A673 (cell line): Measurements from ENCODE around the gene CDON. TPM values are rescaled to one million over a fixed set of nuclear protein-coding genes. Genes with fewer than 3 reads are reported as not detected.

Experiments
- BruUV-seq: library from RNA; stranded (reverse); fragments of 400-500 nt; replicated peaks from 2 replicates; lab custom pipeline; 2021; lab: Mats Ljungman, UMichigan
- CTCF ChIA-PET: fragments of 300-600 bp; sonication (Branson Sonifier 250); formaldehyde crosslinking; loops from one replicate; lab custom pipeline; 2022; ENCODE audit warnings: antibody characterized with exemption; lab: Charles Lee
- POLR2A ChIA-PET: fragments of 300-600 bp; sonication (Branson Sonifier 250); formaldehyde crosslinking; loops from one replicate; lab custom pipeline; 2022; ENCODE audit warnings: antibody characterized with exemption; ENCODE audit not compliant: low non-redundant PET; lab: Charles Lee
- DNase-seq: peaks from one replicate; pipeline ENCODE4 v3.0.0-alpha.2; 2015; ENCODE audit warnings: low spot score
- H3K27ac ChIP-seq: fragments of 200-600 bp; sonication (generic); 2 replicates; pipeline ENCODE4 v1.5.1; 2016; ENCODE audit warnings: mixed run types, low read depth, mild to moderate bottlenecking, mixed read lengths, antibody characterized with exemption, low read length; ENCODE audit not compliant: poor library complexity, severe bottlenecking
- H3K27me3 ChIP-seq: fragments of 200-600 bp; sonication (generic); replicated peaks from 2 replicates; pipeline ENCODE4 v1.6.1; 2017; ENCODE audit warnings: mixed run types, low read depth, mild to moderate bottlenecking, mixed read lengths, antibody characterized with exemption, low read length; ENCODE audit not compliant: insufficient read depth, poor library complexity
- H3K36me3 ChIP-seq: fragments of 200-600 bp; sonication (generic); 2 replicates; pipeline ENCODE4 v1.6.1; 2016; ENCODE audit warnings: mixed run types, mild to moderate bottlenecking, mixed read lengths, antibody characterized with exemption, low read length; ENCODE audit not compliant: insufficient read depth, poor library complexity, severe bottlenecking
- H3K4me1 ChIP-seq: fragments of 200-600 bp; sonication (generic); 2 replicates; pipeline ENCODE4 v1.6.1; 2017; ENCODE audit warnings: mixed run types, mild to moderate bottlenecking, mixed read lengths, antibody characterized with exemption, low read length; ENCODE audit not compliant: insufficient read depth, poor library complexity, severe bottlenecking
- H3K4me3 ChIP-seq: fragments of 200-600 bp; sonication (generic); 2 replicates; pipeline ENCODE4 v1.5.1; 2016; ENCODE audit warnings: low read depth, mixed run types, mild to moderate bottlenecking, mixed read lengths, low read length; ENCODE audit not compliant: poor library complexity, severe bottlenecking
- H3K9me3 ChIP-seq: fragments of 200-600 bp; sonication (generic); 2 replicates; pipeline ENCODE4 v1.6.1; 2016; ENCODE audit warnings: mixed run types, low read depth, mild to moderate bottlenecking, mixed read lengths, antibody characterized with exemption, low read length; ENCODE audit not compliant: poor library complexity, severe bottlenecking
- EZH2 ChIP-seq: fragments of 200-600 bp; sonication (generic); IDR thresholded peaks from 2 replicates; pipeline ENCODE4 v1.6.1; 2017; ENCODE audit warnings: borderline replicate concordance, low read depth, mild to moderate bottlenecking, mixed read lengths, antibody characterized with exemption, low read length; ENCODE audit not compliant: poor library complexity, severe bottlenecking
- intact Hi-C: fragments of 100-400 bp; cut with micrococcal nuclease; formaldehyde crosslinking; loops from one replicate; pipeline ENCODE4 v1.10.0; 2022; ENCODE audit not compliant: unreplicated experiment
- total RNA-seq: library from RNA; stranded (reverse); gene quantifications from 2 replicates; pipeline ENCODE4 v1.2.3, GENCODE V29; 2021
- TF ChIP-seq, protein P1 (sequence below): fragments of 300-800, 200-600 bp; sonication (generic); conservative IDR thresholded peaks from 2 replicates; pipeline ENCODE4 v1.5.1; 2017; ENCODE audit warnings: low read depth, mild to moderate bottlenecking, antibody characterized with exemption, low read length, moderate library complexity, mixed read lengths

Gene CDON
- total RNA-seq, 1 experiment from 2014 or later, result 25.3 TPM

DNA sequence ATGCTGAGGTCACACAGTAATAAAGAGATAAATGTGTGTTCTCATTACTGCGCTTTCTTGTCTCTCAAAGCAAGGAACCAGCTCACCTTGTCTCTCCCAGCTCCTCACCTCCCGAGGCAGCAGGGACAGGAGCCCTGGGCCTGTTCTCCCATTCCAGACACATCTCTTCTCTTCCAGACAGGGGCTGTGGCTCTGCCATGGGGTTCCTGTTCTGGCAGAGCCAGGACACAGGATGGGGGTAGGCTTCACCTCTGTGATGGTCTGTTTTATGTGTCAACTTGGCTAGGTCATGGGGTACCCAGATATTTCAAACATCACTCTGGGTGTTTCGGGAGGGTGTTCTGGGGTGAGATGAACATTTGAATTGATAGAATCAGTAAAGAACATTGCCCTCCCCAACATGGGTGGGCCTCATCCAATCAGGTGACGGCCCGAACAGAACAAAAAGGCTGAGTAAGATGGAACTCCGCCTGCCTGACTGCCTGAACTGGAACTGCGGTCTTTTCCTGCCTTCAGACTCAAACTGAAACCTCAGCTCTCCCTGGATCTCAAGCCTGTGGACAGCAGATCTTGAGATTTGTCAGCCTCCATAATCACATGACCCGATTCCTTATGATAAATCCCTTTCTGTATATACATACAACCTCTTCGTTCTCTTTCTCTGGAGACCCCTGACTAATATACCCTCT, 118.9 kb downstream of the CDON start:
- no peak for DNase-seq

DNA sequence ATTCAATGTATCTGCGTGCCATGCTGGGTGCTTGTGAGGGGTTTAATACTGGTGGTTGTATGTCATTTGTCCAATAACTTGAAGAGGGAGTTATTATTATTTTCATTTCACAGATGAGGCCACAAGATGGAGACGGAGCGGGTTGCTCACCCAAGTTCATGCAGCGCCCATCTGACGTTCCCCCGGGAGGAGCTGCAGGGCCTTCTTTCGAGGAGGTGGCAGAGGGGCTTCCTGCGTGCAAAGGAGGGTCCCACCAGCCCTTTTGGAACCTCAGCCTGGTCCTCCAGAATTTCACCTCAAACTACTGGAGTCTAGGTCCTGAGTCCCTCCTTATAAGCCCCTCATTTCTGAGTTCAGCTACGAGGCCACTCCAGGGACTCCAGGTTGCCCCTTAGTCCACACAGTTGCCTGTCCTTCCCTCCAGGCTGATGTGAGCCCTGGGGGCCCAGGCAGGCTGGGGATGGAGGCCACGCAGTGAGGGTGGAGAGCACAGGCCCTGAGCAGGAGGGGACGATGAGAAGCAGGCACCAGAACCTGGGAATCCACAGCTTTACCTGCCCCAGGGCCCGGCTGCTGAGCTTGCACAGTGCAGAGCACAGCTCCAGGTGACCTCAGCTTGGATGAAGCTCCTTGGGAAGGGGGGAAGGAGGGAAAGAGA, 119.8 kb downstream of the CDON start:
- Histone ChIP-seq H3K4me1 (no peaks in the 10 kb centered on the region), H3K4me3 (no peak overlapping the region), H3K36me3 (no peaks in the 10 kb centered on the region), H3K9me3 (no peaks in the 10 kb centered on the region), H3K27me3 (no peaks in the 10 kb centered on the region), H3K27ac (no peak overlapping the region)
- DNase-seq, result no peak
- ChIA-PET POLR2A (interaction anchor here (0.5 kb wide), 1 partner anchor 258 kb away, joined by 3 read pairs; no protein-coding TSS in a partner anchor), CTCF (interaction anchor here (0.7 to 2.1 kb wide), 2 partner anchors 119 to 251 kb away, joined by 3 to 12 read pairs; no protein-coding TSS in a partner anchor)
- BruUV-seq, result no TSS peak
- TF ChIP-seq, protein P1, sequence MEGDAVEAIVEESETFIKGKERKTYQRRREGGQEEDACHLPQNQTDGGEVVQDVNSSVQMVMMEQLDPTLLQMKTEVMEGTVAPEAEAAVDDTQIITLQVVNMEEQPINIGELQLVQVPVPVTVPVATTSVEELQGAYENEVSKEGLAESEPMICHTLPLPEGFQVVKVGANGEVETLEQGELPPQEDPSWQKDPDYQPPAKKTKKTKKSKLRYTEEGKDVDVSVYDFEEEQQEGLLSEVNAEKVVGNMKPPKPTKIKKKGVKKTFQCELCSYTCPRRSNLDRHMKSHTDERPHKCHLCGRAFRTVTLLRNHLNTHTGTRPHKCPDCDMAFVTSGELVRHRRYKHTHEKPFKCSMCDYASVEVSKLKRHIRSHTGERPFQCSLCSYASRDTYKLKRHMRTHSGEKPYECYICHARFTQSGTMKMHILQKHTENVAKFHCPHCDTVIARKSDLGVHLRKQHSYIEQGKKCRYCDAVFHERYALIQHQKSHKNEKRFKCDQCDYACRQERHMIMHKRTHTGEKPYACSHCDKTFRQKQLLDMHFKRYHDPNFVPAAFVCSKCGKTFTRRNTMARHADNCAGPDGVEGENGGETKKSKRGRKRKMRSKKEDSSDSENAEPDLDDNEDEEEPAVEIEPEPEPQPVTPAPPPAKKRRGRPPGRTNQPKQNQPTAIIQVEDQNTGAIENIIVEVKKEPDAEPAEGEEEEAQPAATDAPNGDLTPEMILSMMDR, result no peak
- no peak for TF ChIP-seq EZH2
- intact Hi-C loops, result loop anchor here (1.0 to 5.0 kb wide), 2 partner anchors 118 to 249 kb away; no protein-coding TSS in a partner anchor

More for the DNA sequence above, 118.9 kb downstream of the CDON start:
- Histone ChIP-seq H3K27ac (no peak overlapping the region), H3K4me3 (no peak overlapping the region), H3K36me3 (no peaks in the 10 kb centered on the region), H3K27me3 (no peaks in the 10 kb centered on the region), H3K9me3 (no peaks in the 10 kb centered on the region), H3K4me1 (no peaks in the 10 kb centered on the region)
- POLR2A ChIA-PET, result no interaction called here
- BruUV-seq, result no TSS peak
- no peak for TF ChIP-seq EZH2
- TF ChIP-seq, protein P1, result no peak
- CTCF ChIA-PET, result no interaction called here
- intact Hi-C loops, result loop anchor here (5.0 kb wide), 1 partner anchor 248 kb away; no protein-coding TSS in a partner anchor

DNA sequence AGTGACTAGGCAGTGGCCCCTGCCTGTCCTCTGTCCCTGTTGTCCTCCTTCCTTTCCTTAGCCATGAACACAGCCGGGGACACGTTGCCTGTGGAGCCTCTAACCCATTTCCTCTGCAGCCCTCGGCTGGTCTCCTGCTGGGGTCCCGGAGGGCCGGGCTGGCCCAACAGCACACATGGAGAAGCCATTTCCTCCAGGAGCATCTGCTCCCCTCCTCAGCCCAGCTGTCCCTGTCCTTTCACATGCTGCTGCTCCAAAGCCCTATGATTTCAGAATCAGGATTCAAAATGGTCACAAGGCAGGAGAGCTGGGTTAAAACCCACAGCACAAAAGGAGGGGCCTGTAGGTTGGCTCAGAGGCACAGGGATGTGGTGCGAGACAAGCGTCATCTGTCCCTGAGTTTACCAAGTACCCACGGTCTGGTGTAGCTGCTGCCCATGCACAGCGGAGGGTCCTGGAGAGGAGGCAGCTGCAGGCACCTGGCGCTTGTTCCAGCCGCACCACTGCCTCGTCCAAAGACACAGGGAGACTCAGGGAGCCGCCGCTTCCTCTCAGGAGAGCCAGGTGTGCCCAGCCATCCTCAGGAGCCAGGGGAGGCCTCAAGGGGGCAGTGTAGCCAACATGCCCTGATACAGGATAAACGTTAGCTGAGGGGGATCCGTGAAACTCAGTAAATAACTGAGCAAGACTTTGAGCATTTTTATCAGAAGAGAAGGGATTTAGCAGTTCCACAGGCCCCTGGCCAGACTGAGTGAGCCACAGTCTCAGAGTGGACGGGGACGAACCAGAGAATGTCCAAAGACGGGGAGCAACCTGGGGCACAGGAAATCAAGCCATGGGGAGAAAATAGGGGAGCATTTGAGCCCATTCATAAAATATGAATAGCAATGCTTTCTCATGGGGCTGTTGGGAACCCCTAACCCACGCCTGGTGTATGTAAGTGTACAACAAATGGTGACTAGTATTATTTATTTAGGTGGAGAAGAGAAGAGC, 120.8 kb downstream of the CDON start:
- intact Hi-C loops, result loop anchor here (1.0 to 5.0 kb wide), 2 partner anchors 119 to 250 kb away; no protein-coding TSS in a partner anchor
- BruUV-seq, result no TSS peak
- POLR2A ChIA-PET, result no interaction called here

More for the DNA sequence above, 120.8 kb downstream of the CDON start:
- TF ChIP-seq, protein P1, result peak; percentile 89
- TF ChIP-seq EZH2, result no peak
- H3K4me1 ChIP-seq, result no peaks in the 10 kb centered on the region
- no peaks in the 10 kb centered on the region for H3K27me3 ChIP-seq
- no peak overlapping the region for H3K27ac ChIP-seq
- CTCF ChIA-PET, result interaction anchor here (0.6 to 2.1 kb wide), 3 partner anchors 120 to 252 kb away, joined by 4 to 12 read pairs (median 8); no protein-coding TSS in a partner anchor
- H3K9me3 ChIP-seq, result no peaks in the 10 kb centered on the region
- no peaks in the 10 kb centered on the region for H3K36me3 ChIP-seq
- H3K4me3 ChIP-seq, result no peak overlapping the region
- DNase-seq, result peak; percentile 66
